ENCODE results near the gene QKI. TPM values are rescaled to one million over a fixed set of nuclear protein-coding genes. Genes with fewer than 3 reads are reported as not detected.
"Not testable (repeated sequence)": the region's sequence is repeated elsewhere in the genome, so short reads cannot be mapped to it uniquely, and the experiment has no call there.

QKI gene
- total RNA-seq, 2 experiments from 2014 or later = 48.6 to 62.7 TPM

- Mint-ChIP-seq H3K27ac (no peak overlapping the region), H3K36me3 (ENCODE audit: low read depth) (peaks cover 1% of the 10 kb centered on the region), H3K27me3 (peaks cover 5% of the 10 kb centered on the region), H3K4me3 (no peak overlapping the region), H3K4me1 (no peaks in the 10 kb centered on the region), H3K9me3 (ENCODE audit: low read depth) (peaks cover 8% of the 10 kb centered on the region)
- CTCF ChIA-PET = no interaction called here
- DNase-seq (no peak), ATAC-seq (no peak)
- intact Hi-C loops (cut with DNase I, micrococcal nuclease) = no loop called here
- POLR2A ChIA-PET = no interaction called here
Observed at GRCh38 chr6:163586888-163587287, 172.4 kb downstream of the QKI start.

- POLR2A ChIA-PET = no interaction called here
- H3K4me1 Mint-ChIP-seq = no peaks in the 10 kb centered on the region
- H3K9me3 Mint-ChIP-seq (ENCODE audit: low read depth) = peaks cover 17% of the 10 kb centered on the region
- DNase-seq = no peak
- intact Hi-C loops (cut with DNase I, micrococcal nuclease) = no loop called here
- H3K4me3 Mint-ChIP-seq = no peak overlapping the region
- CTCF ChIA-PET = no interaction called here
- ATAC-seq = no peak
- H3K36me3 Mint-ChIP-seq (ENCODE audit: low read depth) = peaks cover 5% of the 10 kb centered on the region
- no peak overlapping the region for H3K27ac Mint-ChIP-seq
- peaks cover 7% of the 10 kb centered on the region for H3K27me3 Mint-ChIP-seq
Observed at GRCh38 chr6:163588220-163588919, 173.9 kb downstream of the QKI start.

DNA sequence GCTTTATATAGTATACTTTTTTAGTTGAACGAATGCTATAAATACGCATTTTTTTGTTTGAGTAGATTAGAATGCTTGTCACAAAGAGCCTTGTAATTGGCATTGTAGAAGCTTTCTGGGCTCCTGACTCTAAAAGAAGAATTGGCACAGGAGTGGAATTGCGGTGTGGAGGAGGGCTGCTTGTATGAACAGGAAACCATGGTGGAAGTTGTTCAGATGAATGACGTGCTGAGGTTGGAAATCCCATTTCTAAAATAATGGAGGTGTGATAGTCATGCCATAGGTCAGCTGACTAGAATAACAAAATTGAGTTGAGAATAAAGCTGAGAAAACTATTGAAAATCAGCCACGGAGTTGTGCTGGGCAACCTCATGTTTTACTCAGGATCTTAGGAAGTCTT is 174.9 kb downstream of the QKI start:
- Mint-ChIP-seq H3K9me3 (ENCODE audit: low read depth) (peaks cover 17% of the 10 kb centered on the region), H3K4me3 (no peak overlapping the region), H3K27me3 (peaks cover 5% of the 10 kb centered on the region), H3K4me1 (no peaks in the 10 kb centered on the region), H3K36me3 (ENCODE audit: low read depth) (peaks cover 5% of the 10 kb centered on the region), H3K27ac (no peak overlapping the region)
- intact Hi-C loops (cut with DNase I, micrococcal nuclease) = no loop called here
- ATAC-seq = no peak
- DNase-seq = no peak
- POLR2A ChIA-PET = no interaction called here
- CTCF ChIA-PET = no interaction called here

DNA sequence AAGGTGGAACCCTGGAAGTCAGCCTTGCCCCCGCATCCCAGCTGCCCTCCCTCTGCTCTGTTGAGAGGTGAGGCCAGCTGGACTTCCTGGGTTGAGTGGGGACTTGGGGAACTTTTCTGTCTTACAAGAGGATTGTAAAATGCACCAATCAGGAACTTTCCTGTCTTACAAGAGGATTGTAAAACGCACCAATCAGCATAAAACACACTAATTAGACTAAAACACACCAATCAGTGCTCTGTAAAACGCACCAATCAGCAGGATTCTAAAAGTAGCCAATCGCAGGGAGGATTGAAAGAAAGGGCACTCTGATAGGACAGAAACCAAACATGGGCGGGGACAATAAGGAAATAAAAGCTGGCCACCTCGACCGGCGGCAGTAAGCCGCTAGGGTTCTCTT is 175.6 kb downstream of the QKI start:
- H3K27ac Mint-ChIP-seq; H3K36me3 Mint-ChIP-seq (ENCODE audit: low read depth); POLR2A ChIA-PET; H3K4me1 Mint-ChIP-seq; H3K27me3 Mint-ChIP-seq; ATAC-seq; H3K4me3 Mint-ChIP-seq; DNase-seq; CTCF ChIA-PET; intact Hi-C loops (cut with DNase I, micrococcal nuclease): not testable (repeated sequence)
- peaks cover 17% of the 10 kb centered on the region for H3K9me3 Mint-ChIP-seq (ENCODE audit: low read depth)

GRCh38 chr6:163592872-163593271 is 178.4 kb downstream of the QKI start:
- Mint-ChIP-seq H3K4me3 (no peak overlapping the region), H3K4me1 (no peaks in the 10 kb centered on the region), H3K27ac (no peak overlapping the region), H3K36me3 (ENCODE audit: low read depth) (peaks cover 5% of the 10 kb centered on the region), H3K9me3 (ENCODE audit: low read depth) (peaks cover 17% of the 10 kb centered on the region), H3K27me3 (peaks cover 5% of the 10 kb centered on the region)
- CTCF ChIA-PET = interaction anchor here (1.2 kb wide), 1 partner anchor 17 kb away, joined by 3 read pairs; no protein-coding TSS in a partner anchor
- POLR2A ChIA-PET = no interaction called here
- ATAC-seq (no peak), DNase-seq (no peak)
- intact Hi-C loops (cut with DNase I, micrococcal nuclease) = no loop called here

GRCh38 chr6:163596174-163596573 is 181.7 kb downstream of the QKI start:
- Mint-ChIP-seq H3K9me3 (ENCODE audit: low read depth) (peaks cover 11% of the 10 kb centered on the region), H3K4me1 (no peaks in the 10 kb centered on the region), H3K4me3 (no peak overlapping the region), H3K36me3 (ENCODE audit: low read depth) (peaks cover 5% of the 10 kb centered on the region), H3K27ac (no peak overlapping the region), H3K27me3 (peaks cover 2% of the 10 kb centered on the region)
- DNase-seq (no peak), ATAC-seq (no peak)
- intact Hi-C loops (cut with DNase I, micrococcal nuclease) = no loop called here
- ChIA-PET POLR2A (no interaction called here), CTCF (interaction anchor here (0.7 kb wide), 1 partner anchor 84 kb away, joined by 3 read pairs; no protein-coding TSS in a partner anchor)

DNA sequence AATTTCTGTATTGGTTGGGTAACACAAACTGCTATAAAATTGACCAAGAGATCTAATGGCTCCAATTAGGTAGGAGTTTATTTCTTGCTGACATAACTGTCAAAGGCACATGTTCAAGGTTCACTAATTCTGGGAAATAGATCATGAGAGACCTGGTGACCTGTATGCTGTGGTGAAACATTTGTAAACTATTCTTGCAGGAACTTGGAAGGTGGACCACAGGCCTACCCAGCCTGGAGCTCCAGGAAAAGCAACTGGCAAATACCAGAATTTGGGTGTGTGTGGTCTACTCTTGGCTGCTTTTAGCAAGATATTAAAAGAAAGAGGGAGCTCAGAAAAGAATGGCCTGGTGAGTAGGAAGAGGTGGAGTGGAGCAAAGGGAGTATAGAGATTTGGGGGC is 184.6 kb downstream of the QKI start:
- no peak for ATAC-seq
- ChIA-PET POLR2A (no interaction called here), CTCF (no interaction called here)
- no peak for DNase-seq
- Mint-ChIP-seq H3K36me3 (ENCODE audit: low read depth) (no peaks in the 10 kb centered on the region), H3K4me3 (no peak overlapping the region), H3K27me3 (no peaks in the 10 kb centered on the region), H3K9me3 (ENCODE audit: low read depth) (no peaks in the 10 kb centered on the region), H3K27ac (no peak overlapping the region), H3K4me1 (no peaks in the 10 kb centered on the region)
- intact Hi-C loops (cut with DNase I, micrococcal nuclease) = no loop called here

DNA sequence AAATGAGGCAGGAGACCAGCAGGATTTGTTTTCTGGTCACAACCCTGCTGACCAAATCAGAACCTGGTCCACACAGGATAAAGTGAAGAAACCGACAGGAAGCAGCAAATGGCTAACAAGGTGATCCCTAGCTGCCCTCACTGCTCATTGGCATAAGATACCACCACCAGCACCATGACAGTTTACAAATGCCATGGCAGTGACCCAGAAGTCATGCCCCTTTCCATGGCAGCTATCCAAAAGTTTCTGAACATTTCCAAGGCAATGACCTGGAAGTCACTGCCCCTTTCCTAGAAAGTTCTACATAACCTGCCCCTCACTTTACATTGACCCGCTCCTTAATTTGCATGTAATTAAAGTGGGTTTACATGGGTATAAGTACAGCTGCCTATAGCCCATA is 185.2 kb downstream of the QKI start:
- POLR2A ChIA-PET = no interaction called here
- CTCF ChIA-PET = no interaction called here
- Mint-ChIP-seq H3K27ac (no peak overlapping the region), H3K9me3 (ENCODE audit: low read depth) (no peaks in the 10 kb centered on the region), H3K36me3 (ENCODE audit: low read depth) (no peaks in the 10 kb centered on the region), H3K4me1 (no peaks in the 10 kb centered on the region), H3K4me3 (no peak overlapping the region), H3K27me3 (no peaks in the 10 kb centered on the region)
- no peak for ATAC-seq
- intact Hi-C loops (cut with DNase I, micrococcal nuclease) = no loop called here
- no peak for DNase-seq

- no peaks in the 10 kb centered on the region for H3K36me3 Mint-ChIP-seq (ENCODE audit: low read depth)
- no peaks in the 10 kb centered on the region for H3K4me1 Mint-ChIP-seq
- H3K9me3 Mint-ChIP-seq (ENCODE audit: low read depth) = no peaks in the 10 kb centered on the region
- intact Hi-C loops (cut with DNase I, micrococcal nuclease) = no loop called here
- peaks cover 4% of the 10 kb centered on the region for H3K27me3 Mint-ChIP-seq
- ATAC-seq (no peak), DNase-seq (no peak)
- H3K4me3 Mint-ChIP-seq = no peak overlapping the region
- ChIA-PET POLR2A (no interaction called here), CTCF (no interaction called here)
- no peak overlapping the region for H3K27ac Mint-ChIP-seq
Observed at GRCh38 chr6:163600331-163600730, 185.8 kb downstream of the QKI start.

DNA sequence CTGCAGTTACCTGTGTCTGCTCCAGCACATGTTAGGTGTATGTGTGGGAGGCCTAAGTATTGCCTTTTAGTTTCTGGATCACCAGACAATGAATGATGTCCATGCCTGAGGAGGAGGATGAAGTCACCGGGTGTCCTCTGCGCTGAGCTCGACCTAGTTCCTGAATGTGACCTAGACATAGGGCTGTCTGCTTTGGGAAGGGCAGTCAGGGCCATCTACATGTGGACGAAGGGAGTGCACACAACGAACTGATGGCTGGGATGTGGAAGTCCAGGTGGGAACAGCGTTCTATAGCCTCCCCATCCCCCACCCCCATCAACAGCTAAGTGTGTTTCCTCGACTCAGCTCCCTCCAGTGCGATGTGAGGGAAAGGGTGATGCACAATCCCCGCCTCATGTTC is 186.3 kb downstream of the QKI start:
- CTCF ChIA-PET = no interaction called here
- intact Hi-C loops (cut with DNase I, micrococcal nuclease) = no loop called here

DNA sequence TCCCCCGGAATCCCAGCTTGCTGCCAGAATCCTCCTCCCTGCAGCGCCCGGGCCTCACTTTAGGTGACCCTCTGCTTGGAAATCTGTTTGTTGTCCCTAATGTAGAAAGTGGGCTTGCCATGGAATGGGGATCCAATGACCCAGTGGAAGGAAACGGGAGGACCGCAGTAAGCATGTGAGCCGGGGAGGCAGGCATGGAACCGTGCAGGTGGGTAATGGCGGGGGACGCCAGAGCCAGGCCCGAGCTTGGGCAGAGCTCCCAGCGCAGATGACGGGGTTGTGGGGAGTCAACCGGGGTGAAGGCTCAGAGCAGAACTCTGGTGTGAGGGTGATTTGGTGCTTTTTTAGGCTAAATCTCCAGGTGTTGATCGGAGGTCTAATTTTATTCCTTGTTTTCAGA is 188.3 kb downstream of the QKI start:
- POLR2A ChIA-PET = no interaction called here
- Mint-ChIP-seq H3K9me3 (ENCODE audit: low read depth) (no peaks in the 10 kb centered on the region), H3K27me3 (peaks cover 6% of the 10 kb centered on the region), H3K4me1 (no peaks in the 10 kb centered on the region), H3K27ac (no peak overlapping the region), H3K36me3 (ENCODE audit: low read depth) (no peaks in the 10 kb centered on the region), H3K4me3 (no peak overlapping the region)
- DNase-seq (no peak), ATAC-seq (no peak)
- intact Hi-C loops (cut with DNase I, micrococcal nuclease) = no loop called here
- CTCF ChIA-PET = no interaction called here

More for the DNA sequence above, 186.3 kb downstream of the QKI start:
- ATAC-seq = no peak
- H3K9me3 Mint-ChIP-seq (ENCODE audit: low read depth) = no peaks in the 10 kb centered on the region
- no peaks in the 10 kb centered on the region for H3K4me1 Mint-ChIP-seq
- no peak overlapping the region for H3K4me3 Mint-ChIP-seq
- no peak overlapping the region for H3K27ac Mint-ChIP-seq
- peaks cover 6% of the 10 kb centered on the region for H3K27me3 Mint-ChIP-seq
- POLR2A ChIA-PET = no interaction called here
- no peaks in the 10 kb centered on the region for H3K36me3 Mint-ChIP-seq (ENCODE audit: low read depth)
- no peak for DNase-seq

GRCh38 chr6:163603395-163603794 is 188.9 kb downstream of the QKI start:
- no peaks in the 10 kb centered on the region for H3K9me3 Mint-ChIP-seq (ENCODE audit: low read depth)
- no peak overlapping the region for H3K27ac Mint-ChIP-seq
- no peak for ATAC-seq
- H3K27me3 Mint-ChIP-seq = peaks cover 6% of the 10 kb centered on the region
- ChIA-PET CTCF (interaction anchor here (0.7 kb wide), 1 partner anchor 61 kb away, joined by 4 read pairs; no protein-coding TSS in a partner anchor), POLR2A (no interaction called here)
- no peaks in the 10 kb centered on the region for H3K36me3 Mint-ChIP-seq (ENCODE audit: low read depth)
- H3K4me3 Mint-ChIP-seq = no peak overlapping the region
- no peaks in the 10 kb centered on the region for H3K4me1 Mint-ChIP-seq
- intact Hi-C loops (cut with DNase I, micrococcal nuclease) = no loop called here
- no peak for DNase-seq

Data from activated CD4-positive, alpha-beta T cell treated with anti-CD3 and anti-CD28 coated beads for 36 hours (primary cell).